Left lung (tissue), 14 donors: ENCODE data around the gene PLPPR4. TPM values are rescaled to one million over a fixed set of nuclear protein-coding genes. Genes with fewer than 3 reads are reported as not detected.

ENCODE experiments used
- ATAC-seq: fragments of 200-7000 bp; cut with Tn5 transposase; one replicate; pipeline ENCODE4 v1.9.1; 2020; ENCODE audit warnings: moderate library complexity
- DNase-seq, 4 donors: peaks; one replicate each; pipeline ENCODE4 v3.0.0-alpha.2; 2013 to 2020
- H3K27ac ChIP-seq, 2 donors: fragments of 200-600 bp; sonication (generic) in 1 of 2; one replicate each; pipeline versions ENCODE4 v1.5.0 to v1.8.0; 2020 to 2021
- H3K27me3 ChIP-seq, 2 donors: fragments of 200-600 bp; sonication (generic) in 1 of 2; one replicate each; pipeline versions ENCODE4 v1.5.0 to v1.8.0; 2020 to 2021
- H3K36me3 ChIP-seq, 2 donors: fragments of 200-600 bp; sonication (generic) in 1 of 2; one replicate each; pipeline versions ENCODE4 v1.5.0 to v1.8.0; 2020 to 2021
- H3K4me1 ChIP-seq, 2 donors: fragments of 200-600 bp; one replicate each; pipeline ENCODE4 v1.8.0; 2021
- H3K4me3 ChIP-seq, 2 donors: fragments of 200-600 bp; sonication (generic) in 1 of 2; one replicate each; pipeline versions ENCODE4 v1.5.0 to v1.8.0; 2020 to 2021; ENCODE audit warnings: mild to moderate bottlenecking in 1 of 2
- H3K9me3 ChIP-seq, 2 donors: fragments of 200-600 bp; sonication (generic) in 1 of 2; one replicate each; pipeline versions ENCODE4 v1.5.0 to v1.8.0; 2020 to 2021
- intact Hi-C, 2 donors: fragments of 100-400 bp; cut with DNase I; formaldehyde crosslinking; loops; one replicate each; pipeline versions ENCODE4 v1.11.2 to v1.14.2; 2022
- long read RNA-seq, 12 donors: library from polyadenylated mRNA in 2 of 12; unstranded in 2 of 12; transcript quantifications; one replicate each; pipeline ENCODE4 v2.0.0 and lab custom pipeline, GENCODE V29; 2019 to 2026
- polyA plus RNA-seq, 6 donors: library from polyadenylated mRNA; unstranded; fragments of 120-200 nt; gene quantifications; one replicate each; pipeline ENCODE4 v1.2.1, GENCODE V29; 2013; ENCODE audit not compliant: insufficient read length in 6 of 6
- total RNA-seq, 2 donors: library from RNA; stranded (reverse); fragmentation: NEBNext Ultra II Directional; extraction: Animal tissue kit (Norgen Biotek cat#: 25700); gene quantifications; one replicate each; pipeline ENCODE4 v1.2.1, GENCODE V29; 2021
- TF ChIP-seq, protein P1 (sequence below), 2 donors: fragments of 200-600 bp; sonication (generic) in 1 of 2; IDR thresholded peaks; one replicate each; pipeline versions ENCODE4 v1.5.0 to v1.8.0; 2021; ENCODE audit warnings: antibody characterized with exemption in 2 of 2
- donor health status: DM: no; HTN: yes; CAD: no.
- donor health status: DM: no; HTN: no; CAD: no.

The PLPPR4 gene, protein sequence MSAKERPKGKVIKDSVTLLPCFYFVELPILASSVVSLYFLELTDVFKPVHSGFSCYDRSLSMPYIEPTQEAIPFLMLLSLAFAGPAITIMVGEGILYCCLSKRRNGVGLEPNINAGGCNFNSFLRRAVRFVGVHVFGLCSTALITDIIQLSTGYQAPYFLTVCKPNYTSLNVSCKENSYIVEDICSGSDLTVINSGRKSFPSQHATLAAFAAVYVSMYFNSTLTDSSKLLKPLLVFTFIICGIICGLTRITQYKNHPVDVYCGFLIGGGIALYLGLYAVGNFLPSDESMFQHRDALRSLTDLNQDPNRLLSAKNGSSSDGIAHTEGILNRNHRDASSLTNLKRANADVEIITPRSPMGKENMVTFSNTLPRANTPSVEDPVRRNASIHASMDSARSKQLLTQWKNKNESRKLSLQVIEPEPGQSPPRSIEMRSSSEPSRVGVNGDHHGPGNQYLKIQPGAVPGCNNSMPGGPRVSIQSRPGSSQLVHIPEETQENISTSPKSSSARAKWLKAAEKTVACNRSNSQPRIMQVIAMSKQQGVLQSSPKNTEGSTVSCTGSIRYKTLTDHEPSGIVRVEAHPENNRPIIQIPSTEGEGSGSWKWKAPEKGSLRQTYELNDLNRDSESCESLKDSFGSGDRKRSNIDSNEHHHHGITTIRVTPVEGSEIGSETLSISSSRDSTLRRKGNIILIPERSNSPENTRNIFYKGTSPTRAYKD
- total RNA-seq, result 1 to 10 TPM; 2.5 to 7.1 TPM
- polyA plus RNA-seq, result 10 to 100 TPM; 36.8 to 49.1 (median 44.4) TPM
- long read RNA-seq, donor 1, full-length matches to known transcripts, result 8 of 40 reads
- long read RNA-seq, donor 1, partial matches to known transcripts, result 32 of 40 reads
- long read RNA-seq, donor 1, other reads (novel, unspliced or antisense), result 0 of 40 reads
- long read RNA-seq, donor 2, full-length matches to known transcripts, result 8 of 8 reads
- long read RNA-seq, donor 2, partial matches to known transcripts, result 0 of 8 reads
- long read RNA-seq, donor 2, other reads (novel, unspliced or antisense), result 0 of 8 reads
- long read RNA-seq, donor 3, full-length matches to known transcripts, result 7 of 7 reads
- long read RNA-seq, donor 3, partial matches to known transcripts, result 0 of 7 reads
- long read RNA-seq, donor 3, other reads (novel, unspliced or antisense), result 0 of 7 reads
- long read RNA-seq, donor 4, partial matches to known transcripts, result 0 of 1 reads
- long read RNA-seq, donor 4, other reads (novel, unspliced or antisense), result 1 of 1 reads
- long read RNA-seq, donor 5, full-length matches to known transcripts, result 14 of 14 reads
- long read RNA-seq, donor 5, partial matches to known transcripts, result 0 of 14 reads
- long read RNA-seq, donor 5, other reads (novel, unspliced or antisense), result 0 of 14 reads
- long read RNA-seq, donor 6, full-length matches to known transcripts, result 9 of 9 reads
- long read RNA-seq, donor 6, partial matches to known transcripts, result 0 of 9 reads
- long read RNA-seq, donor 6, other reads (novel, unspliced or antisense), result 0 of 9 reads
- long read RNA-seq, donor 7, full-length matches to known transcripts, result 2 of 2 reads
- long read RNA-seq, donor 7, partial matches to known transcripts, result 0 of 2 reads
- long read RNA-seq, donor 7, other reads (novel, unspliced or antisense), result 0 of 2 reads
- long read RNA-seq, donor 8, full-length matches to known transcripts, result 5 of 5 reads
- long read RNA-seq, donor 8, partial matches to known transcripts, result 0 of 5 reads
- long read RNA-seq, donor 8, other reads (novel, unspliced or antisense), result 0 of 5 reads
- long read RNA-seq, donor 9, result 0 reads
- long read RNA-seq, donor 10, result 0 reads
- long read RNA-seq, donor 11, full-length matches to known transcripts, result 10 of 10 reads
- long read RNA-seq, donor 11, partial matches to known transcripts, result 0 of 10 reads
- long read RNA-seq, donor 11, other reads (novel, unspliced or antisense), result 0 of 10 reads
- long read RNA-seq, donor 12, full-length matches to known transcripts, result 3 of 3 reads
- long read RNA-seq, donor 12, partial matches to known transcripts, result 0 of 3 reads
- long read RNA-seq, donor 12, other reads (novel, unspliced or antisense), result 0 of 3 reads

DNA sequence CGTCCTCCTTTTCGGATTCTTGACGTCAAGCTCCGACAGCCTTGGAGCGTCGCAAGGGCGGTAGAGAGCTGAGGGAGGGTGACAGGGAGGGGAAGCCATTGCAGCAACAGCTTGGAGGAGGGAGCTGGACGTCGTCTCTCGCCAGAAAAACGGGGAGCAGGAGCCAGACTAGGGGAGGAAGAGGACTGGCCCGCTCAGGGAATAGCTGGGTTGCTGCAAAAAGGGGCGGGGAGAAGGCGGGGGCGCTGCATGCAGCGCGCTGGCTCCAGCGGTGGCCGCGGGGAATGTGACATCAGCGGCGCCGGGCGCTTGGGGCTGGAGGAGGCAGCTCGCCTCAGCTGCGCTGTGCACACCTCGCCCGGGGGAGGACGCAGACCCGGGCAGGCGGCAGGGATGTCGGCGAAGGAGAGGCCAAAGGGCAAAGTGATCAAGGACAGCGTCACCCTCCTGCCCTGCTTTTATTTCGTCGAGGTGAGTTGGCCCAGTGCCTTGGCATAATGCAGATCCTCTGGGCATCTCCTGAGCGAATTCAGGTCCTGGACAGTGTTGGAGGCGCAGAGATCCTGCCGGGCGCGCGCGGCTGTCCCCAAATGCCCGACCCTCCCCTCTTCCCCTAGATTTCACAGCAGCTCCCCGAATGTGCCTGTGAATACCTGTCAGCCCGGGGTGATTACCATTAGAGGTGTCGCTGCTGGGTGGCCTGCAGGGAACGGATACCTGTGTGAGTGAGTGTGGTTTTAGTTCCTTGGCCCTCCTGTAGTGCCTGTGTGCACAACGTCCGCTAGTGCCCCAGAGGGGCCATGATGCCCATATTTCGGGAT lies at the start of gene PLPPR4:
PLPPR4 (plus strand) TSS at position 292 of the 821 bp plus-strand sequence; CDS start at position 394, 102 bp downstream.
- Histone ChIP-seq H3K27ac (no peak within 1 kb of the TSS), H3K9me3 (no peaks in the 10 kb centered on the region), H3K4me3 (peak within 1 kb of the TSS; percentile 27 to 31), H3K36me3 (no peaks in the 10 kb centered on the region), H3K4me1 (peaks cover 0 to 4% of the 10 kb centered on the region in 2 donors), H3K27me3 (peaks cover 3 to 36% of the 10 kb centered on the region in 2 donors)
- TF ChIP-seq, protein P1, sequence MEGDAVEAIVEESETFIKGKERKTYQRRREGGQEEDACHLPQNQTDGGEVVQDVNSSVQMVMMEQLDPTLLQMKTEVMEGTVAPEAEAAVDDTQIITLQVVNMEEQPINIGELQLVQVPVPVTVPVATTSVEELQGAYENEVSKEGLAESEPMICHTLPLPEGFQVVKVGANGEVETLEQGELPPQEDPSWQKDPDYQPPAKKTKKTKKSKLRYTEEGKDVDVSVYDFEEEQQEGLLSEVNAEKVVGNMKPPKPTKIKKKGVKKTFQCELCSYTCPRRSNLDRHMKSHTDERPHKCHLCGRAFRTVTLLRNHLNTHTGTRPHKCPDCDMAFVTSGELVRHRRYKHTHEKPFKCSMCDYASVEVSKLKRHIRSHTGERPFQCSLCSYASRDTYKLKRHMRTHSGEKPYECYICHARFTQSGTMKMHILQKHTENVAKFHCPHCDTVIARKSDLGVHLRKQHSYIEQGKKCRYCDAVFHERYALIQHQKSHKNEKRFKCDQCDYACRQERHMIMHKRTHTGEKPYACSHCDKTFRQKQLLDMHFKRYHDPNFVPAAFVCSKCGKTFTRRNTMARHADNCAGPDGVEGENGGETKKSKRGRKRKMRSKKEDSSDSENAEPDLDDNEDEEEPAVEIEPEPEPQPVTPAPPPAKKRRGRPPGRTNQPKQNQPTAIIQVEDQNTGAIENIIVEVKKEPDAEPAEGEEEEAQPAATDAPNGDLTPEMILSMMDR (IDR thresholded peaks at IDR 0.05), result peak in 1 of 2 donors; percentile 10
- intact Hi-C loops, result no loop called here
- DNase-seq, result peak; percentile 56 to 90 (median 83)
- ATAC-seq, result peak; percentile 96

DNA sequence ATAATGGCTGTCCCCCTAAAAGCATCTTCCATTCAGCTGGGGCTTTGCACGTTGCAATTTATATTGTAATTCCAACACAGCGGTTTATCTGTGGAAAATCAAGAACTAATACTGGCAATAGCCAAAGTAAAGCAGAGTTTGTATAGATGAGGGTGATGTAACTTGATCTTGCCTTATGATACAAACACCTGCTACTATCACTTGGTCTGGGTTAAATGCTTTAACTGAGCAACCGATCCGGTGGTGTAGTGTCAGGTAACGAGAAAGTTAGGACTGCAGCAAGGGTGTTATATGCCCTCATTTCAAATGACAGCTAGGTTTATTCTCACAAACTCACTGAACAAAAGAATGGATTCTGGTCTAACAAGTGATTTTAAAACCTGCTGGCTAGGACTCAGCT lies 47.3 kb upstream of the PLPPR4 start:
- intact Hi-C loops, result no loop called here
- H3K4me3 ChIP-seq, result no peak overlapping the region
- TF ChIP-seq, protein P1 (IDR thresholded peaks at IDR 0.05), result no peak
- H3K27ac ChIP-seq, result no peak overlapping the region
- DNase-seq, result no peak
- no peak for ATAC-seq
- no peaks in the 10 kb centered on the region for H3K36me3 ChIP-seq
- H3K4me1 ChIP-seq, result no peaks in the 10 kb centered on the region
- no peaks in the 10 kb centered on the region for H3K27me3 ChIP-seq
- H3K9me3 ChIP-seq, result peaks cover 0 to 7% of the 10 kb centered on the region in 2 donors

DNA sequence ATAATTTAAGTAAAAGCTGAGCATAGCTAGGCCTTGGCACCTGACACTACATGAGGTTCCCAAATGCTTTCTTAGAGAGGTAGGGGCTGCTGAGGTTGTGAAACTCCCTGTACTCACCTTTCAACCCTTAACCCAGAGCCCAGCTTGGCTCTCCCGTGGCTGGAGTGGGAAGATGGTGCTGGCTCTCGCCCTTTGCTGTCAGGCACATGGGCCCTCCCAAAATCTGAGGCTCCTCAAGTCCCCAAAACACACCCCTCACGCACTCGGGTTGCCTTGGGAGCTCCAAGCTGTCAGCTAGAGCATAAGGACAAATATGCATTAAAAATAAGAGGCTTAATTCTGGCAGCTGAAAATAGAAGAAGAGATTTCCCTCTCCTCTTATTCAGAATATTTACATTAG lies 46.7 kb upstream of the PLPPR4 start:
- no peak for DNase-seq
- Histone ChIP-seq H3K36me3 (no peaks in the 10 kb centered on the region), H3K27ac (no peak overlapping the region), H3K9me3 (peaks cover 0 to 7% of the 10 kb centered on the region in 2 donors), H3K4me3 (no peak overlapping the region), H3K4me1 (no peaks in the 10 kb centered on the region), H3K27me3 (no peaks in the 10 kb centered on the region)
- TF ChIP-seq, protein P1 (IDR thresholded peaks at IDR 0.05), result no peak
- ATAC-seq, result no peak
- intact Hi-C loops, result no loop called here
